Measurements from ENCODE around the gene MACROD2. TPM values are rescaled to one million over a fixed set of nuclear protein-coding genes. Genes with fewer than 3 reads are reported as not detected.
A peak's percentile ranks its signal among the peaks of the same experiment; 100 is the strongest.

MACROD2 gene
- total RNA-seq, 4 donors from 2014 or later, result 1.8 to 4.8 (median 2.9) TPM

DNA sequence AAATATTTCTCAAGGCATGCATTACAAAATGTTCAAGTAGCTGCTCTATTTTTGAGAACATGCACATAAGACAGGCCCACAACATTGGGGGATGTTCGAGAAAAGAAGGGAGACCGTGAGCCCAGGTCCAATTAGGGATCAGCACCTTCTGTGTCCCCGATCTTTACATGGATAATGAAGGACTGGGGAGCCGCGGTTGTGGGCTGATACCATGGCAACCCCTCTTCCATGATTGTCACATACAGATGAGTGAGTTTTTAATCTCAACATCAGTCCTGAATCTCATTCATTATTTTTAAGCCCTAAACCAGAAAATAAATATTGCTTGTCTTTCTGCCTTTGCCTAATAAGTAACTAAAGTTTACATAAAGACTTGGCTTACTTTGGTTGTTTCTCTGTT is 1642.2 kb downstream of the MACROD2 start:
- TF ChIP-seq POLR2A (IDR thresholded peaks at IDR 0.05), result no peak
- TF ChIP-seq, protein P1, sequence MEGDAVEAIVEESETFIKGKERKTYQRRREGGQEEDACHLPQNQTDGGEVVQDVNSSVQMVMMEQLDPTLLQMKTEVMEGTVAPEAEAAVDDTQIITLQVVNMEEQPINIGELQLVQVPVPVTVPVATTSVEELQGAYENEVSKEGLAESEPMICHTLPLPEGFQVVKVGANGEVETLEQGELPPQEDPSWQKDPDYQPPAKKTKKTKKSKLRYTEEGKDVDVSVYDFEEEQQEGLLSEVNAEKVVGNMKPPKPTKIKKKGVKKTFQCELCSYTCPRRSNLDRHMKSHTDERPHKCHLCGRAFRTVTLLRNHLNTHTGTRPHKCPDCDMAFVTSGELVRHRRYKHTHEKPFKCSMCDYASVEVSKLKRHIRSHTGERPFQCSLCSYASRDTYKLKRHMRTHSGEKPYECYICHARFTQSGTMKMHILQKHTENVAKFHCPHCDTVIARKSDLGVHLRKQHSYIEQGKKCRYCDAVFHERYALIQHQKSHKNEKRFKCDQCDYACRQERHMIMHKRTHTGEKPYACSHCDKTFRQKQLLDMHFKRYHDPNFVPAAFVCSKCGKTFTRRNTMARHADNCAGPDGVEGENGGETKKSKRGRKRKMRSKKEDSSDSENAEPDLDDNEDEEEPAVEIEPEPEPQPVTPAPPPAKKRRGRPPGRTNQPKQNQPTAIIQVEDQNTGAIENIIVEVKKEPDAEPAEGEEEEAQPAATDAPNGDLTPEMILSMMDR (IDR thresholded peaks at IDR 0.05), result no peak
- intact Hi-C loops (cut with DNase I), result no loop called here
- Histone ChIP-seq H3K27me3 (no peaks in the 10 kb centered on the region), H3K36me3 (no peaks in the 10 kb centered on the region), H3K27ac (peak overlapping the region in 2 of 4 donors; percentile 28 to 49), H3K9me3 (no peaks in the 10 kb centered on the region), H3K4me1 (no peaks in the 10 kb centered on the region), H3K4me3 (no peak overlapping the region)
- DNase-seq, result no peak
- 67 to 73% methylated on average over 5 of the region's 5 CpGs for WGBS, 2 donors

DNA sequence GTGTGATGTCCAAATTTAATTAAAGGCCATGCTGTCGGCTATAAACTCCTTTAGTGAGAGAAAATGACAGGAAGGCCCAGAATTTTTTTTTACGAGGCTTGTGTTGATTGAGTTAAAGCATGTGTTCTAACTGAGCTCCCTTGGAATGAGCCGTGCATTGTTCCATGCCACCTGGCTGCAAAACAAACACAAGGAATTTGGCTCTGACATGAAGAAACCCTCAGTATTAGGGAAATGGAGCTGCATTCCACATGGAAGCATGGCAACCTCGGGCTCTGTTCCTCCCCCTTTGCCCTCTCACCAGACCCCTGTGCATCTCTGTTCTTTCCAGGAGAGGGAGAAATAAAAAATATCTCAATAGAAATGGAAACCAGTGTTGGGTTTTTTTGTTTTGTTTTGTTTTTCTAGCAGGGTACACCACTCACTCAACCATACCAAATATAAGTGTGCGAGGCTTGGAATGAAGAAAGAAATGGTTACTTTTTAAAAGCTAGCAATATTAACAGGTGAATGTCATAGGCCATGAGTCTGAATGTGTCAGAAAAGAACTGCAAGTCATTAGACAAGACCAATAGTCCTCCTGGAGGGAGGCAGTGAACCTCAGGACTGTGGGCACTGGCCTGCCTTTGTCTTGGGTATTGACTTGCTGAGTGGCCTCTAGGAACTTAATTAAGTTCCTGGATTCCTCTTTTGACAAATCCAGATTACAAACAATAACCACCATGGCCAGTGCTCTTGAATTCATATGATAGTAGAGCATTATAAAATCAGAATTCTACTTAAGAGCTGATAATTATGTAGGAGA is 1642.8 kb downstream of the MACROD2 start:
- H3K36me3 ChIP-seq, result no peaks in the 10 kb centered on the region
- H3K4me3 ChIP-seq, result no peak overlapping the region
- peak overlapping the region in 1 of 4 donors; percentile 49 for H3K27ac ChIP-seq
- intact Hi-C loops (cut with DNase I), result no loop called here
- no peaks in the 10 kb centered on the region for H3K4me1 ChIP-seq
- no peak for TF ChIP-seq POLR2A (IDR thresholded peaks at IDR 0.05)
- TF ChIP-seq, protein P1 (IDR thresholded peaks at IDR 0.05), result no peak
- 32 to 36% methylated on average over 5 of the region's 5 CpGs for WGBS, 2 donors
- no peaks in the 10 kb centered on the region for H3K9me3 ChIP-seq
- no peak for DNase-seq
- H3K27me3 ChIP-seq, result no peaks in the 10 kb centered on the region

DNA sequence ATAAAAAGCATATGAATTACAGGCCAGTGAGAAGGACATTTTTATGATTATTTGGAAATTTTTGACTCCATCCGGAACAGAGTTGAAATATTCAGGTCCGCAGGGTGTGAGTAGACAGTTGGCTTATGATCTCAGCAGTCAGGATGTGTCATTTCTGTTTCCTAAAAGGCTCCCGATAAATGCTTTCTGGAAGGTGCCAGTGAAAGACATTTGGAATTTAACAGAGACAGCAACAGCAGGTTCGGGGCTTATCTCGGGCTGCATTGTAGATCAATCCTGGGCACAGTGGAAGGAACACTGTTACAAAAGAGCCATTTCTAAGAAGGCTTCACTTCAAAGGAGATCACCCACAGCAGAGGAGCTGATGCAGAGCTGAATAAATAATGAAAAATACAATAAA is 1643.5 kb downstream of the MACROD2 start:
- Histone ChIP-seq H3K27me3 (no peaks in the 10 kb centered on the region), H3K27ac (no peak overlapping the region), H3K9me3 (no peaks in the 10 kb centered on the region), H3K4me3 (no peak overlapping the region), H3K4me1 (no peaks in the 10 kb centered on the region), H3K36me3 (no peaks in the 10 kb centered on the region)
- intact Hi-C loops (cut with DNase I), result no loop called here
- WGBS, 2 donors, result 79 to 88% methylated on average over 5 of the region's 5 CpGs
- TF ChIP-seq, protein P1 (IDR thresholded peaks at IDR 0.05), result no peak
- no peak for TF ChIP-seq POLR2A (IDR thresholded peaks at IDR 0.05)
- DNase-seq, result no peak

DNA sequence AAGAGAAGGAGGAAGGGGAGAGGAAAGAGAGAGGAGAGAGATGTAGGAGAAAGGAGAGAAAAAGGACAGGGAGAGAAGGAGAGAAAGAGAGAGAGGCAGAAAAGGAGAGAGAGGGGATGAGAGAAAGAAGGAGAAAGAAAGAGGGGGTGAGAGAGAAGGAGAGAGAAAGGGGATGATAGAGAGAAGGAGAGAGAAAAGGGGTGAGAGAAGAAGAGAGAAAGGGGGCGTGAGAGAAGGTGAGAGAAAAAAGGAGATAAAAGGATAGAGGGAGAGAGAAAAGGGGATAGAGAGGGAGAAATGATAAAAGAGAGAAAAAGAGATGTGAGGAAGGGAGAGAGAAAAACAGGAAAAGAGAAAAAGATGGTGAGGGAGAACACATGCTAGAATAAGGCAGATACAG is 1644.5 kb downstream of the MACROD2 start:
- Histone ChIP-seq H3K27me3 (no peaks in the 10 kb centered on the region), H3K9me3 (no peaks in the 10 kb centered on the region), H3K4me1 (no peaks in the 10 kb centered on the region), H3K27ac (no peak overlapping the region), H3K4me3 (no peak overlapping the region), H3K36me3 (no peaks in the 10 kb centered on the region)
- WGBS, 2 donors, result 88 to 95% methylated on average over 1 of the region's 1 CpG
- intact Hi-C loops (cut with DNase I), result no loop called here
- no peak for DNase-seq
- TF ChIP-seq POLR2A (IDR thresholded peaks at IDR 0.05), result no peak
- TF ChIP-seq, protein P1 (IDR thresholded peaks at IDR 0.05), result no peak

DNA sequence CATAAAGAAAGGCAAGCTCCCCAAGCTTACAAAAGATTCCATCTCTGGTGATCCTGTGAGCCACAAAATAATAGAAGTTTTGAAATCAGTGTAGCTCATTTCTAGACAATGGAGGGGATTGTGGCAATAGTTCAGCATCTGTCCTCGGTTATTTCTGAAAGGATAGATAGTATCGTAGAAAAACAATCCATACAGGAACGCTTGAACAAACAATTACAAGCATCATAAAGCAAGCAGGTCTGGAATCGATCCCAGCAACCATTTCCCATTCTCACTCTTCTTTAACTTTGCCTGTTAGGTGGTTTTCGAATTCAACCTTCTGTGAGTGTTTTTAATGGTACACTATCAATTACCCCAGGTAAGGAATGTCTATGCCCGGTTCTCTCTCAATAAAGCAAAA is 1646.8 kb downstream of the MACROD2 start:
- intact Hi-C loops (cut with DNase I), result no loop called here
- H3K4me3 ChIP-seq, result no peak overlapping the region
- no peak overlapping the region for H3K27ac ChIP-seq
- H3K4me1 ChIP-seq, result no peaks in the 10 kb centered on the region
- H3K36me3 ChIP-seq, result no peaks in the 10 kb centered on the region
- no peaks in the 10 kb centered on the region for H3K27me3 ChIP-seq
- DNase-seq, result no peak
- 61 to 73% methylated on average over 6 of the region's 6 CpGs for WGBS, 2 donors
- no peaks in the 10 kb centered on the region for H3K9me3 ChIP-seq
- no peak for TF ChIP-seq POLR2A (IDR thresholded peaks at IDR 0.05)
- TF ChIP-seq, protein P1 (IDR thresholded peaks at IDR 0.05), result no peak
